GM18867 (cell line): ENCODE data around the gene MED25.

Source experiments
- ATAC-seq: cut with Tn5 transposase; IDR thresholded peaks from one replicate; pipeline ENCODE4 v1.9.1; 2021; ENCODE audit warnings: mild to moderate bottlenecking, moderate library complexity; ENCODE audit not compliant: unreplicated experiment

MED25 gene

GRCh38 chr19:49817964-49818648 lies at the start of gene MED25:
TSS of gene MED25 (plus strand) at chr19:49818289. CDS start at chr19:49818342, 53 bp downstream.
- ATAC-seq, result peak; percentile 62

GRCh38 chr19:49770529-49770928 lies 47.6 kb upstream of the MED25 start:
- ATAC-seq, result no peak

GRCh38 chr19:49771674-49772139 lies 46.4 kb upstream of the MED25 start:
- no peak for ATAC-seq

- no peak for ATAC-seq
Measured at GRCh38 chr19:49772850-49773432, 45.1 kb upstream of the MED25 start.

GRCh38 chr19:49773663-49774350 lies 44.3 kb upstream of the MED25 start:
- ATAC-seq, result no peak

GRCh38 chr19:49774969-49775368 lies 43.1 kb upstream of the MED25 start:
- ATAC-seq, result no peak

- no peak for ATAC-seq
Measured at GRCh38 chr19:49775742-49776370, 42.2 kb upstream of the MED25 start.

GRCh38 chr19:49776371-49776764 lies 41.7 kb upstream of the MED25 start:
- ATAC-seq, result no peak

- ATAC-seq, result no peak
Measured at GRCh38 chr19:49779731-49780555, 38.1 kb upstream of the MED25 start.

- ATAC-seq, result no peak
Measured at GRCh38 chr19:49780861-49781260, 37.2 kb upstream of the MED25 start.

GRCh38 chr19:49781394-49781793 lies 36.7 kb upstream of the MED25 start:
- no peak for ATAC-seq

GRCh38 chr19:49782515-49782914 lies 35.6 kb upstream of the MED25 start:
- no peak for ATAC-seq

GRCh38 chr19:49786376-49786820 lies 31.7 kb upstream of the MED25 start:
- no peak for ATAC-seq

- no peak for ATAC-seq
Measured at GRCh38 chr19:49787746-49788145, 30.3 kb upstream of the MED25 start.

- no peak for ATAC-seq
Measured at GRCh38 chr19:49788857-49789256, 29.2 kb upstream of the MED25 start.

GRCh38 chr19:49790866-49791265 lies 27.2 kb upstream of the MED25 start:
- ATAC-seq, result no peak

- ATAC-seq, result no peak
Measured at GRCh38 chr19:49791776-49792445, 26.2 kb upstream of the MED25 start.

- no peak for ATAC-seq
Measured at GRCh38 chr19:49792829-49793560, 25.1 kb upstream of the MED25 start.

GRCh38 chr19:49793561-49793840 lies 24.6 kb upstream of the MED25 start:
- no peak for ATAC-seq

GRCh38 chr19:49795615-49796014 lies 22.5 kb upstream of the MED25 start:
- no peak for ATAC-seq
